GM12878 (cell line): ENCODE data around the gene BANP. TPM values are rescaled to one million over a fixed set of nuclear protein-coding genes. Genes with fewer than 3 reads are reported as not detected.

Experiments used
- ATAC-seq: fragments of 200-7000 bp; cut with Tn5 transposase; 3 replicates; pipeline ENCODE4 v1.9.1; 2020; ENCODE audit warnings: mild to moderate bottlenecking, moderate library complexity
- BruUV-seq: library from RNA; stranded (reverse); fragments of 400-500 nt; replicated peaks from 2 replicates; lab custom pipeline; 2021; lab: Mats Ljungman, UMichigan
- CTCF ChIA-PET: fragments of 300-600 bp; sonication (Branson Sonifier 250); formaldehyde crosslinking; extraction: SDS; loops from one replicate; lab custom pipeline; 2021; ENCODE audit warnings: inconsistent platforms; lab: Yijun Ruan, JAX
- POLR2A ChIA-PET: fragments of 350-600 bp; formaldehyde crosslinking; extraction: SDS; loops from one replicate; lab custom pipeline; 2021; ENCODE audit warnings: inconsistent platforms; lab: Charles Lee
- RAD21 ChIA-PET: fragments of 300-600 bp; sonication (Branson Sonifier 250); formaldehyde crosslinking; loops from one replicate; lab custom pipeline; 2023; ENCODE audit warnings: antibody characterized with exemption; ENCODE audit not compliant: unreplicated experiment; lab: Charles Lee
- SMC1A ChIA-PET: fragments of 300-600 bp; sonication (Branson Sonifier 250); formaldehyde crosslinking; loops from one replicate; lab custom pipeline; 2023; ENCODE audit not compliant: unreplicated experiment, uncharacterized antibody; lab: Charles Lee
- DNase-seq: peaks from one replicate; pipeline ENCODE4 v3.0.0-alpha.2; 2011; ENCODE audit warnings: low read depth, low spot score
- FAIRE-seq: peaks from 3 replicates; lab custom pipeline; 2011; peaks lifted over from hg19 to GRCh38; lab: Jason Lieb, UNC
- H2AFZ ChIP-seq: 2 replicates; pipeline ENCODE4 v1.6.0; 2011; ENCODE audit warnings: low read depth, low read length, control low read depth; ENCODE audit not compliant: control insufficient read depth
- H3K27ac ChIP-seq: 2 replicates; pipeline ENCODE4 v1.5.1; 2011; ENCODE audit warnings: control low read depth; ENCODE audit not compliant: control insufficient read depth, insufficient read depth
- H3K27me3 ChIP-seq, 2 experiments: replicated peaks in 1 of 2; 2 replicates each; pipeline versions ENCODE4 v1.6.0 to v1.6.1; 2011; ENCODE audit warnings: low read length in 1 of 2; ENCODE audit not compliant: control insufficient read depth in 2 of 2, insufficient read depth in 2 of 2
- H3K36me3 ChIP-seq, 2 experiments: 2 replicates each; pipeline ENCODE4 v1.5.1; 2011; ENCODE audit warnings: low read length in 1 of 2; ENCODE audit not compliant: control insufficient read depth in 2 of 2, insufficient read depth in 2 of 2
- H3K4me1 ChIP-seq: 2 replicates; pipeline ENCODE4 v1.6.1; 2011; ENCODE audit warnings: mild to moderate bottlenecking, low read length, moderate library complexity, mixed read lengths; ENCODE audit not compliant: control insufficient read depth, insufficient read depth
- H3K4me2 ChIP-seq: 2 replicates; pipeline ENCODE4 v1.6.0; 2011; ENCODE audit warnings: control low read depth; ENCODE audit not compliant: control insufficient read depth, insufficient read depth
- H3K4me3 ChIP-seq: fragments of 200-600 bp; sonication (generic); 2 replicates; pipeline ENCODE4 v1.5.1; 2016
- H3K79me2 ChIP-seq: 2 replicates; pipeline ENCODE4 v1.6.0; 2011; ENCODE audit warnings: low read length; ENCODE audit not compliant: control insufficient read depth, insufficient read depth
- H3K9ac ChIP-seq: 2 replicates; pipeline ENCODE4 v1.8.0; 2011; ENCODE audit warnings: low read length, control low read depth, mixed read lengths; ENCODE audit not compliant: control insufficient read depth, insufficient read depth
- H3K9me3 ChIP-seq: replicated peaks from 3 replicates; pipeline ENCODE4 v1.5.1; 2011; ENCODE audit warnings: mild to moderate bottlenecking, low read length; ENCODE audit not compliant: control insufficient read depth, insufficient read depth
- H4K20me1 ChIP-seq: 2 replicates; pipeline ENCODE4 v1.6.0; 2011; ENCODE audit not compliant: control insufficient read depth, insufficient read depth
- CBX5 ChIP-seq: sonication (generic); IDR thresholded peaks from 2 replicates; pipeline ENCODE4 v1.6.1; 2016; ENCODE audit warnings: low read depth, moderate library complexity, mild to moderate bottlenecking, inconsistent platforms
- FOXM1 ChIP-seq: IDR thresholded peaks from 2 replicates; pipeline ENCODE4 v1.6.1; 2012; ENCODE audit warnings: low read depth, mild to moderate bottlenecking, inconsistent platforms, low read length, moderate library complexity
- JUND ChIP-seq: IDR thresholded peaks from 2 replicates; pipeline ENCODE4 v1.6.1; 2012; ENCODE audit warnings: low read depth, mild to moderate bottlenecking, low read length, improper control_type of control experiment, moderate library complexity
- MYB ChIP-seq: fragments of 150-350 bp; IDR thresholded peaks from 2 replicates; pipeline ENCODE4 v1.6.1; 2014; ENCODE audit warnings: mild to moderate bottlenecking, low read depth, low read length, borderline replicate concordance
- NR2C2 ChIP-seq: IDR thresholded peaks from 2 replicates; pipeline ENCODE4 v1.6.1; 2011; ENCODE audit warnings: borderline replicate concordance, low read depth; ENCODE audit not compliant: control insufficient read depth, insufficient read length
- PML ChIP-seq: IDR thresholded peaks from 2 replicates; pipeline ENCODE4 v1.6.1; 2012; ENCODE audit warnings: low read length, inconsistent platforms
- SIX5 ChIP-seq: IDR thresholded peaks from 2 replicates; pipeline ENCODE4 v1.6.1; 2011; ENCODE audit warnings: mild to moderate bottlenecking, low read depth, low read length, moderate library complexity; ENCODE audit not compliant: severe bottlenecking
- WGBS: methylation state at CpG from one replicate; pipeline ENCODE4 v1.1.6; 2016; ENCODE audit warnings: low lambda C conversion rate; ENCODE audit not compliant: insufficient replicate concordance, insufficient coverage; ENCODE audit errors: missing lambda C conversion rate; 5-methylcytosine and 5-hydroxymethylcytosine counted together
- in situ Hi-C: fragments of 300-500 bp; cut with MboI; formaldehyde crosslinking; loops from 9 replicates; pipeline ENCODE4 v1.14.3; 2018; ENCODE audit warnings: mixed read lengths
- intact Hi-C: fragments of 100-400 bp; cut with micrococcal nuclease; formaldehyde crosslinking; loops from one replicate; pipeline ENCODE4 v1.14.2; 2022; ENCODE audit not compliant: unreplicated experiment
- polyA plus RNA-seq, 11 experiments: library from polyadenylated mRNA; depleted of rRNA in 4 of 11; unstranded in 6 of 11; stranded (reverse) in 5 of 11; fragments of >200 nt; fragmentation: Nextera tagmentation in 4 of 11; fragmentation: Illumina TruSeq in 1 of 11; extraction: Ambion mirVana in 4 of 11; extraction: Trizol in 1 of 11; gene quantifications; 1 replicate in 1 of 11; 2 replicates in 10 of 11; pipeline versions ENCODE4 v1.2.1 to v1.2.3, GENCODE V29; 2011 to 2016; ENCODE audit warnings: inconsistent platforms in 2 of 11, missing spikeins in 2 of 11, low read depth in 1 of 11
- total RNA-seq, 4 experiments: library from RNA; depleted of rRNA in 3 of 4; stranded (reverse); fragments of >200 nt in 3 of 4; fragmentation: Illumina TruSeq in 1 of 4; extraction: Trizol in 1 of 4; gene quantifications; 2 replicates each; pipeline versions ENCODE4 v1.2.1 to v1.2.3, GENCODE V29; 2013 to 2021
- TF ChIP-seq, protein P1 (sequence below), 3 experiments: IDR thresholded peaks in 2 of 3; conservative IDR thresholded peaks in 1 of 3; 2 replicates each; pipeline ENCODE4 v1.5.1; 2011; ENCODE audit warnings: low read depth in 3 of 3, low read length in 3 of 3, mild to moderate bottlenecking in 3 of 3, control low read depth in 2 of 3, moderate library complexity in 2 of 3, inconsistent platforms in 1 of 3, mixed read lengths in 1 of 3; ENCODE audit not compliant: control insufficient read depth in 2 of 3, insufficient read depth in 1 of 3; ENCODE audit errors: extremely low read depth in 1 of 3
- TF ChIP-seq, protein P2 (sequence below): fragments of 450-650 bp; IDR thresholded peaks from 2 replicates; pipeline ENCODE4 v1.6.1; 2017; ENCODE audit warnings: borderline replicate concordance
- TF ChIP-seq, protein P3 (sequence below): fragments of 450-650 bp; IDR thresholded peaks from 2 replicates; pipeline ENCODE4 v1.6.1; 2018; ENCODE audit warnings: borderline replicate concordance, mild to moderate bottlenecking; ENCODE audit not compliant: partially characterized antibody
- TF ChIP-seq, protein P4 (sequence below): IDR thresholded peaks from 2 replicates; pipeline ENCODE4 v1.6.1; 2011; ENCODE audit warnings: low read depth, mild to moderate bottlenecking, low read length, moderate library complexity, borderline replicate concordance; ENCODE audit errors: extremely low read depth

The BANP gene
- total and polyA plus RNA-seq, 10 of the 15 experiments (the other 5 are each of a cell fraction or from before 2014, with no cell fraction given) = 3.9 to 21.9 (median 12.2) TPM

DNA sequence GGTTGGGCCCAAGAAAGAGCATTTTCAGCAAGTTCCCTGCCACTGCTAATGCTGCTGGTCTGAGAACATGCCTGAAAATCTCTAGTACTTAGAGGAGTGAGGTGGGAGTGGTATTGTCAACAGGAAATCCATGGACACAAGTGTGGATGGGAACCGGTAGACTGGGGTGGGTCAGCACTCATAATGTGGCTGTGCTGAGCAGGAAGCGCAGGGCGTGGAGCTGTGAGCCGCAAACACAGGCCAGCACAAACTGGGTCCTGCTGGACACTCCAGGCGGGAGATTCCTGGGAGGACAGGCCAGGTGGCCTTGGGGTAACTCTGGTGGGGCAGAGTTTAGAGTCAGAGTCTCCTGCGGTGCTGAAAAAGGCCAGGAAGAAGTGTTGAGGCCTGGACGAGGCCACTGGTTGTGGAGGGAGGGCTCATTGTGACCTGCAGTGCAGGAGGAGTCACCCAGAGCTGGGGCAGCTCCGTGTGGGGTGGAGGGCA, 62.6 kb downstream of the BANP start:
- Histone ChIP-seq H3K4me3 (no peak overlapping the region), H3K9me3 (no peaks in the 10 kb centered on the region), H3K36me3 (peaks cover 0 to 3% of the 10 kb centered on the region in 2 experiments; a peak in 2 of 4 replicates), H3K9ac (no peak overlapping the region), H2AFZ (no peak overlapping the region), H3K4me1 (no peaks in the 10 kb centered on the region), H3K79me2 (no peaks in the 10 kb centered on the region), H4K20me1 (no peaks in the 10 kb centered on the region), H3K4me2 (no peak overlapping the region), H3K27ac (no peak overlapping the region), H3K27me3 (no peaks in the 10 kb centered on the region)
- no peak for ATAC-seq
- no TSS peak for BruUV-seq
- ChIA-PET CTCF (no interaction called here), SMC1A (no interaction called here), POLR2A (no interaction called here), RAD21 (no interaction called here)
- intact Hi-C loops (no loop called here), in situ Hi-C loops (no loop called here)
- TF ChIP-seq, protein P1, sequence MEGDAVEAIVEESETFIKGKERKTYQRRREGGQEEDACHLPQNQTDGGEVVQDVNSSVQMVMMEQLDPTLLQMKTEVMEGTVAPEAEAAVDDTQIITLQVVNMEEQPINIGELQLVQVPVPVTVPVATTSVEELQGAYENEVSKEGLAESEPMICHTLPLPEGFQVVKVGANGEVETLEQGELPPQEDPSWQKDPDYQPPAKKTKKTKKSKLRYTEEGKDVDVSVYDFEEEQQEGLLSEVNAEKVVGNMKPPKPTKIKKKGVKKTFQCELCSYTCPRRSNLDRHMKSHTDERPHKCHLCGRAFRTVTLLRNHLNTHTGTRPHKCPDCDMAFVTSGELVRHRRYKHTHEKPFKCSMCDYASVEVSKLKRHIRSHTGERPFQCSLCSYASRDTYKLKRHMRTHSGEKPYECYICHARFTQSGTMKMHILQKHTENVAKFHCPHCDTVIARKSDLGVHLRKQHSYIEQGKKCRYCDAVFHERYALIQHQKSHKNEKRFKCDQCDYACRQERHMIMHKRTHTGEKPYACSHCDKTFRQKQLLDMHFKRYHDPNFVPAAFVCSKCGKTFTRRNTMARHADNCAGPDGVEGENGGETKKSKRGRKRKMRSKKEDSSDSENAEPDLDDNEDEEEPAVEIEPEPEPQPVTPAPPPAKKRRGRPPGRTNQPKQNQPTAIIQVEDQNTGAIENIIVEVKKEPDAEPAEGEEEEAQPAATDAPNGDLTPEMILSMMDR (IDR thresholded peaks at IDR 0.05 in 2 of 3, conservative IDR thresholded peaks at IDR 0.05 in 1 of 3; ENCODE audit: control insufficient read depth in 2 of 3, extremely low read depth in 1 of 3, insufficient read depth in 1 of 3, low read depth in 3 of 3, low read length in 3 of 3) = no peak
- TF ChIP-seq MYB = no peak
- TF ChIP-seq FOXM1 = no peak
- TF ChIP-seq JUND = no peak
- TF ChIP-seq, protein P2, sequence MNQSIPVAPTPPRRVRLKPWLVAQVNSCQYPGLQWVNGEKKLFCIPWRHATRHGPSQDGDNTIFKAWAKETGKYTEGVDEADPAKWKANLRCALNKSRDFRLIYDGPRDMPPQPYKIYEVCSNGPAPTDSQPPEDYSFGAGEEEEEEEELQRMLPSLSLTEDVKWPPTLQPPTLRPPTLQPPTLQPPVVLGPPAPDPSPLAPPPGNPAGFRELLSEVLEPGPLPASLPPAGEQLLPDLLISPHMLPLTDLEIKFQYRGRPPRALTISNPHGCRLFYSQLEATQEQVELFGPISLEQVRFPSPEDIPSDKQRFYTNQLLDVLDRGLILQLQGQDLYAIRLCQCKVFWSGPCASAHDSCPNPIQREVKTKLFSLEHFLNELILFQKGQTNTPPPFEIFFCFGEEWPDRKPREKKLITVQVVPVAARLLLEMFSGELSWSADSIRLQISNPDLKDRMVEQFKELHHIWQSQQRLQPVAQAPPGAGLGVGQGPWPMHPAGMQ = no peak
- TF ChIP-seq, protein P3, sequence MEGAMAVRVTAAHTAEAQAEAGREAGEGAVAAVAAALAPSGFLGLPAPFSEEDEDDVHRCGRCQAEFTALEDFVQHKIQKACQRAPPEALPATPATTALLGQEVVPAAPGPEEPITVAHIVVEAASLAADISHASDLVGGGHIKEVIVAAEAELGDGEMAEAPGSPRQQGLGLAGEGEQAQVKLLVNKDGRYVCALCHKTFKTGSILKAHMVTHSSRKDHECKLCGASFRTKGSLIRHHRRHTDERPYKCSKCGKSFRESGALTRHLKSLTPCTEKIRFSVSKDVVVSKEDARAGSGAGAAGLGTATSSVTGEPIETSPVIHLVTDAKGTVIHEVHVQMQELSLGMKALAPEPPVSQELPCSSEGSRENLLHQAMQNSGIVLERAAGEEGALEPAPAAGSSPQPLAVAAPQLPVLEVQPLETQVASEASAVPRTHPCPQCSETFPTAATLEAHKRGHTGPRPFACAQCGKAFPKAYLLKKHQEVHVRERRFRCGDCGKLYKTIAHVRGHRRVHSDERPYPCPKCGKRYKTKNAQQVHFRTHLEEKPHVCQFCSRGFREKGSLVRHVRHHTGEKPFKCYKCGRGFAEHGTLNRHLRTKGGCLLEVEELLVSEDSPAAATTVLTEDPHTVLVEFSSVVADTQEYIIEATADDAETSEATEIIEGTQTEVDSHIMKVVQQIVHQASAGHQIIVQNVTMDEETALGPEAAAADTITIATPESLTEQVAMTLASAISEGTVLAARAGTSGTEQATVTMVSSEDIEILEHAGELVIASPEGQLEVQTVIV = no peak
- no peak for TF ChIP-seq SIX5
- no peak for TF ChIP-seq CBX5
- no peak for TF ChIP-seq PML
- TF ChIP-seq NR2C2 = no peak
- TF ChIP-seq, protein P4, sequence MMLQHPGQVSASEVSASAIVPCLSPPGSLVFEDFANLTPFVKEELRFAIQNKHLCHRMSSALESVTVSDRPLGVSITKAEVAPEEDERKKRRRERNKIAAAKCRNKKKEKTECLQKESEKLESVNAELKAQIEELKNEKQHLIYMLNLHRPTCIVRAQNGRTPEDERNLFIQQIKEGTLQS = no peak
- FAIRE-seq = no peak
- no peak for DNase-seq
- WGBS = 70% methylated on average over 8 of the region's 8 CpGs
